GM12801 (cell line): ENCODE data around the gene MYT1.

Experiments
- TF ChIP-seq, protein P1 (sequence below): IDR thresholded peaks from one replicate; pipeline ENCODE4 v1.5.1; 2011; ENCODE audit warnings: control low read depth; ENCODE audit not compliant: insufficient read length; ENCODE audit errors: extremely low read depth

Gene MYT1

DNA sequence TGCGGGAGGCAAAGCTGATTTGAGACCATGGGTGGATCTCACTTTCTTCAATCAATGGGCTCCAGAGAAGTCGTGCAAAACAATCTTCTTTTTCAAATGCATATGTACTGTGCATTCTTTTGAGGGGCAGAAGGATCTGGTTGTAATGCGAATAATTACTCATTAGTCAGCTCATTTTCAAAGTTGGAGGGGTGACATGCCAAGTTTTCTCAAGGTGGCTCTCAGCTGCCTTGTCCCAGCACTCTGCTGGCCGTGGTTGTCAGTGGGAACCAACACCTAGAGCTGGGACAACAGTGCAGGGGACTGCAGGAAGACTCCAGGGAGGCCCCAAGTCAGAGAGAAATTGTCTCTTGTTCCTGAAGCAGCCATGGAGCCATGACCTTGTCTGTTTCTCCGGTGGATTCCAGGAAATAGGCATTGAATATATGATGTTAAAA lies 25.3 kb downstream of the MYT1 start:
- TF ChIP-seq, protein P1, sequence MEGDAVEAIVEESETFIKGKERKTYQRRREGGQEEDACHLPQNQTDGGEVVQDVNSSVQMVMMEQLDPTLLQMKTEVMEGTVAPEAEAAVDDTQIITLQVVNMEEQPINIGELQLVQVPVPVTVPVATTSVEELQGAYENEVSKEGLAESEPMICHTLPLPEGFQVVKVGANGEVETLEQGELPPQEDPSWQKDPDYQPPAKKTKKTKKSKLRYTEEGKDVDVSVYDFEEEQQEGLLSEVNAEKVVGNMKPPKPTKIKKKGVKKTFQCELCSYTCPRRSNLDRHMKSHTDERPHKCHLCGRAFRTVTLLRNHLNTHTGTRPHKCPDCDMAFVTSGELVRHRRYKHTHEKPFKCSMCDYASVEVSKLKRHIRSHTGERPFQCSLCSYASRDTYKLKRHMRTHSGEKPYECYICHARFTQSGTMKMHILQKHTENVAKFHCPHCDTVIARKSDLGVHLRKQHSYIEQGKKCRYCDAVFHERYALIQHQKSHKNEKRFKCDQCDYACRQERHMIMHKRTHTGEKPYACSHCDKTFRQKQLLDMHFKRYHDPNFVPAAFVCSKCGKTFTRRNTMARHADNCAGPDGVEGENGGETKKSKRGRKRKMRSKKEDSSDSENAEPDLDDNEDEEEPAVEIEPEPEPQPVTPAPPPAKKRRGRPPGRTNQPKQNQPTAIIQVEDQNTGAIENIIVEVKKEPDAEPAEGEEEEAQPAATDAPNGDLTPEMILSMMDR: no peak

DNA sequence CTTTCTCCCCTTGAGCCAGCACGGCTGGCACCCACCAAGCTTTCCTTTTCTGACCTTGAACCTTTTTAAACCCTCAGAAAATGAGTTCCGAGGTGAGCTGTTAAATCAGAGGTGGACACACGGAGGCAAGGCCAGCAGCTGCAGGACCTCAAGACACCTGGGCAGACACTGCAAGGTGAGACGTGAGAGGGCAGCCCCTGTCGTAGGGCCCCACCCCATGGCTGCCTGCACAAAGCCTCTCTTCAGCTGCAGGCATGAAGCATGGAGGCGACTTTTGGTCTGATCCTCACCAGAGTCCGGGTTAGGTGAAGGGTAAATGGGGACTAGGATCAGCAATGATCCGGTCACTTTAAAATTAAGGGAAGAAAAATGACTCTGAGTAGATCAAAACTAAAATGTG lies 25.7 kb downstream of the MYT1 start:
- TF ChIP-seq, protein P1: no peak

DNA sequence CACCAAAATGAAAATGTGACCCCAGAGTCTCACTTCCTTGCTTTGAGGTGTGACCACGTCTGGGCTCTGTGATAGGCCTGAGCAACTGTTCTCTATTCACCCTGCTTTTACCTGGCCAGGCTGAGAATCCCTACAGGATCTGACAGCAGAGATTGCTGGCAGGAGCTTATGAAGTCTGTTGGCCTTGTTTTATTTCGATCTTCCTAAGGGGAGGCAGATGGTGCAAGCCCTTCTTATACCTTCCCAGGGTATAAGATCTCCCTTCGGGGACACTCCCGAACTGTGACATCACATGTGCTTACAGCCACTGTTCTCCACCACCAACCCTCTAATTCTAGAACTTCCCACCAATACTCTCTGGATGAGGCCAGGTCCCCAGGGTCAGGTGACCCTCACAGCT lies 26.8 kb downstream of the MYT1 start:
- TF ChIP-seq, protein P1: no peak

DNA sequence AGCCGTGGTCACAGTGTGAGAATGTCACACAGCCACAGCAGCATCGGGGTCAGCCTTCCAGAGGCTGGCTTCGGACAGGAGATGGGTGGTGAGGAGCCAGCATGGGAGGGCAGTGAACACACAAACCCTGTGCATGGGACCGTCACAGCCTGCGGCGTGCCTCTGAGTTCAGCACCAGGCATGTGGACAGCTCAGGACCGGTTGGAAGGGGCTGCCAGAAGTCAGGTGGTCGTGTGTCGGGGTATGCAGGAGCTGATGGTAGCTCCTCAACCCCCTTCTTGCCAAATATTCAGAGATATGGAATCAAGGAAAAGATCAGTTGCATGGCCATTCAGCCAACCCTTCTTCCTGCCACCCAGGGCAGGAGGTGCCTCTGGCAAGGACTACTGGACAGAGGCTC lies 28.2 kb downstream of the MYT1 start:
- TF ChIP-seq, protein P1: no peak

DNA sequence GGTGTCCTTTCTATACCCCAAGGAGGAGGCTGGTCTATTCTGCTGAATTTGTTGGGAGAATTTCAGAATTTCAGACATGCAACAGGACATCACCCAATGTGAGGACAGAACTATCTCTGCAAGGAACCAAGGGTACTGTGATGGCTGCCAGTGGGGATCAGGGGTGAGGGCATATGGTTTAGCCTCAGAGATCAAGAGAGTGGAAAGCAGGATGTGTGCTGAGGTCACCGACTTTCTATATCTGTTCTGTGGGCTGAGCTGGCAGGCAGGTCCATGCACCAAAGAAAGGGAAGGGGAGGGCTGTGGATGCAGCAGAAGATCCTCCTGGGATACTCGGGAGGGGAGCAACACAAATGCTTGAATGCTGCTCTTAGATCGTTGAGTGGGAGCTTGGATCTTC lies 28.8 kb downstream of the MYT1 start:
- TF ChIP-seq, protein P1: no peak

DNA sequence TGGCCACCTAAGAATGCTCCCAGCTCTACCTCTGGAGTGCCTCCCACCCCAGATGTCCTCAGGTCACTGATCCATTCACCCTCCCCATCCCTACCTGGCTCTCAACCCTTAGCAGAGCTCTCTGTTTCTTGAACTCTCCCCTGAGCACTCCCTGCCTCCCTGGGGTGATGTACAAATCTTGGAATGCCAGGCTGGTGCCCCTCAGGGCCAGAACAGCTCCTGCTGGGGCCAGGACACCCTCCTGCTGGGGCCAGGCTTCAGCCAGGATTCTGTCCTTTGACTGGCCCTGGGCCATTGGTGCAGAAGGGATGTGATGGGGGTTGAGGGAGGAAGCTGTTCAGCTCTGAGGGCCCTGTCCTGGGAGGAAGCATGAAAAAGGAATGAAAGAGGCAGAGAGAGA lies 30.0 kb downstream of the MYT1 start:
- TF ChIP-seq, protein P1: no peak

DNA sequence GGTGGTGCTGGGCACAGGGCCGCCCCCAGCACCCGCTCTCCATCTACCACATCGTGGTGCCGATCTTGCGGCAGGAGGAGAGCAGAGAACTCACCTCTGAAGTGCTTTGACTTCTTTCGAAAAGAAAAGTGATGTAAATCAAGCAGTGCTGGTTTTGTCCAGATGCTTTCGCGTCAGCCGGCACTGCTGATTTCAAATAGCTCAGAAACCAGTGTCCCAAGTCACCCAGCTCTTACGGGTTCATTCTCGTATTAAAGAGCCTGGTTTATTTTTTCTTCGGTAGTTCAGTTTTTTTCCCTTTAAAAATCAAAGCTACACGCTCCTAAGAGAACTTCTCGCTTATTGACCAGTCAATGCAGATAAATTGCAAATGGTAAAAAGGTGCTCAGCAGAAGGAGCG lies 32.1 kb downstream of the MYT1 start:
- TF ChIP-seq, protein P1: no peak

DNA sequence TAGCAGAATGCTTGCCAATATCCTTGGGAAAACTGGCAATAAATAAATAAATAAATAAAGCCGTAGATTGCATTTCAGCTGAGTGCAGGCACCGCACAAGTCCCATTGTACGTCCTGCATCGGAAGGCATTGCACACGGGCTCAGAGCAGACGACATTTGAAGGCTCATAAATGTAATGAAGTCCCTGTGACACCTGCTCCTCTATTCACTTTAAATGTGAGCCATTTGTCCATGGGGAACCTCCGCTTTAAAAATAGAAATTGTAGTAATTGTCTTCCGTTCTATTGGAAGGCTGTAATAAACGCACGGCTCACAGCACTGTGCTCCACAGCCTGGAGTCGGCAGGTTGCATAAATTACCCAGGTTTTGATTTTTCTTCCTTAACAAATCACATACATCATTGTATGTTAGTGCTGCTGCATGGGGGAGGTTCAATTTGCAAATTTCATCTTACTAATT lies 32.6 kb downstream of the MYT1 start:
- TF ChIP-seq, protein P1: no peak
